Right renal cortex interstitium (tissue), 3 donors: Measurements from ENCODE around the gene NRCAM. TPM values are rescaled to one million over a fixed set of nuclear protein-coding genes. Genes with fewer than 3 reads are reported as not detected.

Source experiments
- DNase-seq, 3 donors: peaks; one replicate each; pipeline ENCODE4 v3.0.0-alpha.2; 2013; ENCODE audit warnings: low read depth in 3 of 3, low spot score in 2 of 3
- polyA plus RNA-seq, 3 donors: library from polyadenylated mRNA; unstranded; fragments of 120-200 nt; gene quantifications; one replicate each; pipeline ENCODE4 v1.2.1, GENCODE V29; 2013; ENCODE audit not compliant: insufficient read length in 3 of 3

NRCAM gene
- polyA plus RNA-seq, 3 donors, result 16.7 to 24.1 (median 19.8) TPM

DNA sequence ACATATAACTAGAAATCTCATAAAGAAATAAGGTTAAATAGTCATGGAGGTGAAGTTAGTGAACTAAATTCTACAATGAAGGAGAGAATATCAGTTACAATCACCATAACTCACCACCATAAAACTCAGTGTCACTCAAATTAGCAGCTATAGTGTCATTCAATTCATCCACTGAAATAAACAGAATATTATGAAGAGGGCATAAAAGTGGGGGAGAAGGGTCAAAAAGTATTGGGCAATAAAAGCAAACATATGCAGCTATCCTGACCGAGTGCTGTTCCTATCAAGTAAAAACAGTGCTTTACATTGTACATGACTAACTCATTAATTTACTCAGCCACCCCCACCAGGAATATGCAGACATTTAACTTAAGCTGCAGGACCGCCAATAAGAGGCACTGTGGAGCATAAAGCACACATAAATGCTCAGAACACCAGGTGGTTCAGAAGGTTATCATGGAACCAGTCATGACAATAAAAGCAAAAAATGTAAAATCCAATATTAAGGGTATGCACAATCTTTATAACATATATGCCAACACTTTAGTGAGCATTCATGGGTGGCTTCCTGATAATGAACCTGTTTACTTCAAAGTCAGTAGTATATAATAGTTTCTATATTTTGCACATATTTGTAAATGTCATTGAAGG lies 230.6 kb downstream of the NRCAM start:
- DNase-seq, result no peak

DNA sequence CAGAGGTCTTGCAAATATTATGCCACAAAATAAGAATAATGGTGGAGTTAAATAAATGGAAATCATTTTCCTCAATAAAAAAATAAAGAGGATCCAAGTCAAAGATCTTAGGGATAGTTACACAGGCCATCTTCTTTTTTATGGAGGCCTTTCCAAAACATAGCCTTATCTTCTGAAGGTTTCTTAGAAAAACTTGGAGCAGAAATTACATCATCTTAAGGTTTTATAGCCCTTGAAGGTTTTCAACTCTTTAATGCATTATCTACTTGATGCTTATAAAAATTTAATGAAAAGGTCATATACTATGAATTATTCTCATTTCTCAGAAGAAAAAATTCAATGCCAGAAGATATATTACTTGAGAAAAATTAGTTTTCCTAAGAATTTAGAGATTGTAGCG lies 231.8 kb downstream of the NRCAM start:
- DNase-seq, result no peak

DNA sequence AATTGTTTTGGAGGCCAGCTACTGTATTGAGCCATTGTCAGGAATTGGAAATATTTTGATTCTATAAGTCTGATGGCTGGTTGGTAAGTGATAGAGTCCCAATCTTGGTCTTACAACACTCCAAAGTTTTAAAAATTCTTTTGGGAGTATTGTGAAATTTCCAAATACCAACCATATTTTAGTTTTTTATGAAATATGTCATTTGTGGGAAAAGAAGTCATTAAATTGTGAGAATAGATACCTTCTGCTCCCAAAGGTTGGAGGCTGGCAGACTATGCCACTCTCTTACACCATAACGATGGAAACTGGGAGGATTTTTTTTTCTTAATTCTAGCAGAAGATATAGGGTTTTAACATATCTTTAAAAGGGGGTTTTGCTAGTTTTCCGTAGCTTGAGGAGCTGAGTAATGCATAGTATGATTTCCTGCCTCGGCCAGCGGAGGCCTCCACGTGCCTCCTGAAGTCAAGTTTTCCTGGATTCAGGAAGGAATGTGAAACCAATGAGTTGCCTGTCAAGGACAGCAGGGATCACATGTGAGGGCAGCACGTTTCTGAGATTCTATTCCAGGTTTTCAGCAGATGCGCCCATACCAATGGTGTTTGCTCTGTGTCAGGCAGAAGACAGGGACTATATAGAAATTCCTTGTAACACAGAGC lies 233.9 kb downstream of the NRCAM start:
- no peak for DNase-seq

DNA sequence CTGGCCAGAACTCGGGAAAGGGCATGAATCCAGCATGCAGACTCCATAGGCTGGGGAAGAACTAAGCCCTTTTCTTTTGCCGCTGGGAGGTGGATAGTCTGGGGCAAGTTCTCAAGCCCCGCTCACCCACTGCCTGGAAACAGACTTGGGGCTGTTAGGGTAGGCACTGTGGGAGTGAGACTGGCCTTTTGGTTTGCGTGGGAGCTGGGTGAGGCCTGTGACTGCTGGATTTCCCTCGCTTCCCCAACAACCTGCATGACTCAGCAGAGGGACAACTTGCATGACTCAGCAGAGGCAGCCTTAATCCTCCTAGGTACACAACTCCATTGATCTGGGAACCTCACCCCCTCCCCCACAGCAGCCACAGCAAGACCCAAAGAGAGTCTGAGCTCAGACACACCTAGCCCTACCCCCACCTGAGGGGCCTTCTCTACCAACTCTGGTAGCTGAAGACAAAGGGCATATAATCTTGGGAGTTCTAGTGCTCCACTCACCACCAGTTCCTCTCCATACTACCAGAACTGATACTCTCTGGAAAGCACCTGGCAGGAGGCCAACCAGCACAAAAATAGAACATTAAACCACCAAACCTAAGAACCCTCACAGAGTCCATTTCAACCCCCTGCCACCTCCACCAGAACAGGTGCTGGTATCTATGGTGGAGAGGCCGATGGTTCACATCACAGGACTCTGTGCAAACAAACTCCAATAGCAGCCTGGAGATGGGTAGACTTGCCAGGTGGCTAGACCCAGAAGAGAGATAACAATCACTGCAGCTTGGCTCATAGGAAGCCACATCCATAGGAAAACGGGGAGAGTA lies 244.6 kb downstream of the NRCAM start:
- no peak for DNase-seq

DNA sequence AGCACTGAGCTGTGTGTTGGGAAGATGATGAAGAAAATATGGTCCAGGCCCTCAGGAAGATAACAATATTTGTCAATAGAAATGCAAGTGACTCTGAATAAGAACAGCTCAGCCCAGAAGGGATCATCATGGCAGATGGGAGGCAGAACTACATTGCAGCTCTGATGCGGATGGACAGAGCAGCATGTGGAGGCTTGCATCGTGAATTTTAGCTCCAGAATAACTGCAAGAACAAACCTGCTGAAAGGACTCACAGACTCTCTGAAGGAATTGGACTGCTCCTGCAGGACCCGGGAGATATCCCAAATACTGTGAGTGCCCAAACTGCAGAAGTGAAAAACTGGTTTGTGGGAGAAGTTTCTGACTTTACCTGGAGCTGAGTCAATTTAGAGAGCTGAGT lies 245.4 kb downstream of the NRCAM start:
- DNase-seq, result no peak

DNA sequence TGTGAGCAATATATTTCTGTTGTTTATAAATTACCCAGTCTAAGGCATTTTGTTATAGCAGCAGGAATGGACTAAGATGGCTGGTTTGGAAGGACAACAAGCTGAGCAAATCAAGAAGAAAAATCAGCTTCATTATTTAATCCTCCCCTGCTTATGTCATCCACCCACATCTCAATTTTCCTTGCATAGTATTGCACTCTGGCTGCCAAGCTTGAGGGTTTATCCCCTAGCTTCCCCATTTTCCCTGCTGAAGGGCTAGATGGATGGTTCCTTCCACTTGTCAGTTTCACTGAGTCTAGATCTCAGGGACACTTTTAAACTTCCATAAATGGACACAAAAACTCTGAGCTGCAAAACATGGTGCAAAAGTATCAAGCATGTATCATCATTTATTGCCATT lies 250.9 kb downstream of the NRCAM start:
- no peak for DNase-seq

DNA sequence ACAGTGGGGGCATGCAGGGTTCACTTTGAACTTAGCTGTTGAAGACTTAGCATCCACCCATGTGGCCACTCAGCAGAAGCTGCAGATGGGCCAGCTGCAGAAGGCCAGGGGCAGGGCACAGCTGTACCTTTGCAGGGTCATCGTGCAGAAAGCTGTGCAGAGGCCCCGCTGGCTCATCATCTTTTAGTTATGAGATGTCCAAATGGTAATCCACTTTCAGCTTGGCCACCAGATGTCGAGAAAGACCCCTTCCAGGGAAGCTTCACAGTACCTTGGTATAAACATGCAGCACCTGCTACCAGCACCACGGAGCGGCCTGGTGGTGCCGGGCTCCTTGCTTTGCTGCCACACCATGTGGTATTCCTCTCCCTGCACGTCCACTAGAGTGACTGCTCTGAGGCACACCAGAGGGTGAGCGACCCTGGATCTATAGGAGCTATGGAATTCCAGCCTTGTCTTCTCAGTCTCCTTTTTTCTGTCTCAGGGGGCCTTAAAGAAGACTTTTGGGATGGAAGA lies 251.9 kb downstream of the NRCAM start:
- DNase-seq, result no peak

DNA sequence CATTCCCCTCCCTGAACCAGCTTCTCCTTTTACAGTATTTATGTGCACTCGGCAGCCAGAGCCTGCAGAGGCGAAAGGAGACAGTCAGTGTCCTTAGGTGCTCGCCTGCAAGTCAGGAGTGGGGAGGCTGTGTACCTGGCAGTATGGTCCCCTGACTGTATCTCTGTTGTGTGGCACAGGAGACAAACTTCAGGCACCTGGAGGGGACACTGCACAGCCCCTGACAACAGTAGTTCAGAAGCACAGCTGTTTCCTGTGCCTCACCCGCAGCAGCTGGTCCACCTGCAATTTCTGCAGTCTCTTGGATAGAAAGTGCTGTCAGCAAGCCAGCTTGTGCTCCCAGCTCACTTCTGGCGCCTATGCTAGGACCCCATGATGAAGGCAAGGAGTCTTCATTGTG lies 252.7 kb downstream of the NRCAM start:
- DNase-seq, result no peak

DNA sequence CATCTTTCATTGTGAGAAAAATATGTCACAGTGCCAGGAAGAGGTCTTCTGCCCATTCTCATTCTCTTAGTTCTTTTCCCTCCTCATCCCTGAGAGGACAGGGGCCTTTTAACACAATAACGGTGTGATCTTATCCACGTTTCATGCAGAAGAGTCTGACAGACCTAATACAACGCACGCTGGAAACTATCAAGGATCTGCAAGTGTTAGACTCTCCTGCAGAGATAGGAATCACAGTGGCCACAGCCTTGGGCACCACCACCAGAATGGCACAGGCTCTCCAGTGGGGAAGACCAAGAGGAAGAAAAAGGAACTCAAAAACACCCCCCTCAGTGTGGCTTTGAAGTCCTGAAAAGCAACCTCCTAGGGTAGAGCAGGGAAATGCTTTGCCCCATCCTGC lies 253.5 kb downstream of the NRCAM start:
- DNase-seq, result no peak

DNA sequence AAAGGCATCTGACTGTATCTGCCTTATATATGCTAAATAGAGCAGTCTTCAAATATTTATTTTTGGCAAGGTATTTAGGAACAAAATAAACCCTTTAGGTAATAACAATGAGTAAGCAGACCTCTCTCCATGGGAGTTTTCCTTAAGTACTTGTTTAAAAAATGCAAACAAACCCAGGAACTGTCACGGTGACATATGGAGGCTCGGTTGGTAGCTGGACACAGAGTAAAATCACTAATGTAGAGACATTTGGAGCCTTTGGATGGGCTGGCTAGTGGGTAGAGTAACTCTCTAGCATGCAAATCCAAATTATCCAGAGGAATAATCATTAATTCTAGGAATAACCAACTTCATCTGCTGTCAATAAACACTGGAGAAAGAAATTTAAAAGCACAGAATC lies 254.5 kb downstream of the NRCAM start:
- DNase-seq, result no peak

DNA sequence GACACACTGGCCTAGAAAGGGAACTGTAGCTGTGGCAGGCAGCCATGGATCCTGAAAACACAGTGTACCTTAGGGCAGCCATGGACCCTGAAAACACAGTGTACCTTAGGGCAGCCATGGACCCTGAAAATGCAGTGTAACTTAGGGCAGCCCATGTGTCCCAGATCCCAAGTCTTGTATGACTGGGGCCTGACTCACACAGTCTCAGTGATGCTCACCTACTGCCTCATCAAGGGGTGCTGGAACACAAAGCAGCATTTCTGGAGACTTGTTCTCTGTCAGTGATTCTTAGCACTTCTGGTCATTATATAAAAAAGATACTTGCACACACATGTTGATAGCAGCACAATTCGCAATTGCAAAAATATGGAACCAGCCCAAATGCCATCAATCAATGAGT lies 255.9 kb downstream of the NRCAM start:
- no peak for DNase-seq

DNA sequence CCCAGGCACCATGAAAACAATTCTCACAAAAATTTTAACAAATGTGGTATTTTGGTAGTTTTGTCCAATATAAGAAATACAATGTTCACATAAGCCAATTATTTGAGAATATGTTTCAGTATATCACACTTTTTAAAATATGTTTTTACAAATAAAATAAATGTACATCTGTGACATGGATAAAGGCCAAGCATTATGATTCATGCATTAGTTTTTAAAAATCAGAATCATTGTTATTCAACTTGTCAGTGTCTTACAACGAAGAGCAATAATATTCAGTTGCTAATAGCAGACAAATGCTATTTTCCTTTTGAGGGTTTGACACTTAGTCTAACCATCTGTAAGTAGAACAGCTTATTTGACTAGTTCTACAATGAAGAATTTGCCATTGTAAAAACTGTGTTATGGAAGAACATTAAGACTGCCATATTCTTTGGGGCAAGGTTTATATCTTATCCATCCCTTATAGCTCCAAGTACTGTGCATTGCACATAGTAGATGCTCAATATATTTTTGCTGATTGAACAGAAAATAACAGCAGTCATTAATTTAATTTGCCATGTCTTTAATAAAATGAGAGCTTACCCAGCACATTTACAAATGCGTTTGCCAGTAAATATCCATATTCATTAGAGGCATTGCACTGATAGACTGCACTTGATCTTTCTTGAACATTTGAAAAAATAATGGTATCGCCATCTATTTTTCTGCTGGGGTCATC lies 258.7 kb downstream of the NRCAM start:
- no peak for DNase-seq

DNA sequence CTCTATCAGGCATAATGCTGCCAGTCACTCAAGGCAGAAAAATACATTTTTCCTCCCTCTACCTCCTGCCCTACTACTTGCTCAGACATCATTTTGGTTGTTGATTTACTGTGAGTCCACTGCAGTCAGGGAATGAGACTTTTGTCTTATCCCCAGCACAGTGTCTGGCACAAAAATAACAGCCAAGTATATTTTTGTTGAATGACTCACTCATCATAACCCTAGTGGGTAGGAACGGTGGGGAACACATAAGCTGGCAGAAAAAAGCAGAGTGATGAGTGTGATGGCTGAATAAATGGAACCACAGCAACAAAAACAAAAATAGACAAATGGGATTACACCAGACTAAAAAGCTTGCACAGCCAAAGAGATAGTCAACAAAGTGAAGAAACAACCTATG lies 260.2 kb downstream of the NRCAM start:
- no peak for DNase-seq

DNA sequence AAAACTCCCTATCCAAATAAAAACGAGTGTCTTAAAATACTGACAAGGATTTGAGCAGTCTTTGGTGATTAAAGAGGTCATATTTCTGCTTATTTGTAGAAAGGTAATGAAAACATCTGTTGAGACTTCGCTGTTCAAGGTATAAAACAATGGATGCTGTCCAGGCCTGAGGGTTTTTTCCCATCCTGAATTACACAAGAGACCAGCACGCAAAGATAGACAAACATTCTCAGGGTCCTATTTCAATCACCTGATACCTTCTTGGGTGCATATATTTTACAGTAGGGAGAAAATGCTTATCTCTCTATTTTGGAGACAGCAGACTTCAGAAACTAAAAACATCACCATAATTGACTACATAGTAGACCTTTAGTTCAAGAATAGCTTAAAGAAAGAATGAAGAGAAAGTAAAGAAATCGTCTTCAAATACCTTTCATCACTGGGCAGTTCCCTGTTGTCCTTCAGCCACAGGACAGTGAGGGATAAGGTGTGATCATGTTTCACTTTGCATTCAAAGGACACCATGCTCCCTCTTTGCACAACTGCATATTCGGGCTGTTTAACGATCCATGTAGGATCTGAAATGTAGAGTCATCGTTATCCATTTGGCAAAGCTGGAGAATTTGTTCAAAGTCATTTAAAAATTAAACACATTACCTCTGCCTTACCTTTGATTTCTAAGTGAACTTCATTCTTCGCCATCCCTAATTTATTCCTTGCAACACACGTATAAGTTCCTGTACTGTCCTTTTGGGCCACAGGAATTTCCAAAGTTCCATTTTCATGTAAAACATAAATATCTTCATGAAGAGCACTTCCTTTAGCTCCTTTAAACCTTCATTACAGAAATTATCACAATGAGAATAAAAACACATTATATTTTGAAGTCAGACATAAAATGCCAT lies 262.4 kb downstream of the NRCAM start:
- DNase-seq, result peak in 1 of 3 donors; percentile 10

DNA sequence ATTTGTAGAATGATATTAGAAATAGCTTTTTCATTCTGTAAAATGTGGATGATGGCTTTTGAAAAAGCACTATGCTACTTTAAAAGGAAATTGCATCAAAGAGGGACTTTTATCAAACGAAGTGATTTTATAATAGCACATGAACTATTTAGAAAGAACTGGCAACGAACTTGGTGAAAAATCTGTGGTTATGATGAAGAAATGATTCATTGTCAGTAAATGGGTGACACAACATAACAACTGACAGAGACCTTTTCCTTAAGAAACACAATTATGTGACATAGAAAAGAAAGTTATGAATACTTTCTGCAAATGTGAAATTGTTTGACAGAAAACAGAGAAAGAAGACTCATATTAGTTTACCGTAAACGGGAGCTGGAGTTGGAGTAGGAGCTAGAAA lies 265.3 kb downstream of the NRCAM start:
- DNase-seq, result no peak

DNA sequence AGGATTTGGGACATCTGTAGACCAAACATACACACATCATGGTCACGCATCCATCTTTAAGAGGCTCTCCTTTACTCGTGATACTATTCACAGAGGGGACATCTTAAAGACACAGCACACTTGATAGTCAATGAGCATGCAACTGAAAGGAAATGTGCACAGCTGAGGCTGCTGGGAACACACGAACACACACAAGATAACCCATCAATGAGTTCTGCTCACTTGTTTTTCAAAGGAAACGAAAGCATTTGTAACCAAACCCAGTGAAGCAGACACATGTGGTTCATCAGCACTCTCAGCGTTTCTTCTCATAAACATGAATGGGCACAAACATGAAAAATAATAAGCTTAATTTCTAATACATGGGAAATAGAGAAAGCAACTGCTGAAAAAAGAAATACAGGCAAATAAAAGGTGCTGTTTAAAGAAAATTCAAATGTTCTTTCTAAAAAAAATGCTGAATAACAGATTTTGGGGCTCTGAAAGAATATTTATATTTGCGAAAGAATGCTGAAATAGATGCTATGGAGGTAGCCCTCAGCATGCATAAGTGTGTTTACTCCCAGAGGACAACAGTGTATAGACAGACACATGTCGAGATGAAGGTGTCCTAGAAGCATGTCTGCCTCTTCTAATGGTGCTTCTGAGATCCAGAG lies 266.4 kb downstream of the NRCAM start:
- DNase-seq, result no peak

DNA sequence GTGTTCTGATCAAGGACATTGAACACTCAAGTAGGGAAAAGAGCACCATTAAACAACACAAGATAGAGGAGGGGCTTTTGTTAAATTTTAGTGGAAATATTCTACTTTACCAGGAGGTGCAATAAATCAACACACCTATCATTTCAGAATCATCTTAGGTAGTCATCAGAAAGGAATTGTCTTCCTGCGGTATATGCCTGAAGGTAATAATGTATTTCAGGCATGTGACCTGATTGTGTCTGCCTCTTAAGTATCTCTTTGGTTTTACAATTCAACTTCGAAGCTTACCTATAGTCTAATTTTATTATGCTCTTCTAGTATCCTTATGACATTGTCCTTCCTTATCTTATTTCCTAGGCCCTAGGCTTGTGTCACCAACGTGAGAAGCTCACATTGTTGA lies 267.5 kb downstream of the NRCAM start:
- DNase-seq, result no peak

DNA sequence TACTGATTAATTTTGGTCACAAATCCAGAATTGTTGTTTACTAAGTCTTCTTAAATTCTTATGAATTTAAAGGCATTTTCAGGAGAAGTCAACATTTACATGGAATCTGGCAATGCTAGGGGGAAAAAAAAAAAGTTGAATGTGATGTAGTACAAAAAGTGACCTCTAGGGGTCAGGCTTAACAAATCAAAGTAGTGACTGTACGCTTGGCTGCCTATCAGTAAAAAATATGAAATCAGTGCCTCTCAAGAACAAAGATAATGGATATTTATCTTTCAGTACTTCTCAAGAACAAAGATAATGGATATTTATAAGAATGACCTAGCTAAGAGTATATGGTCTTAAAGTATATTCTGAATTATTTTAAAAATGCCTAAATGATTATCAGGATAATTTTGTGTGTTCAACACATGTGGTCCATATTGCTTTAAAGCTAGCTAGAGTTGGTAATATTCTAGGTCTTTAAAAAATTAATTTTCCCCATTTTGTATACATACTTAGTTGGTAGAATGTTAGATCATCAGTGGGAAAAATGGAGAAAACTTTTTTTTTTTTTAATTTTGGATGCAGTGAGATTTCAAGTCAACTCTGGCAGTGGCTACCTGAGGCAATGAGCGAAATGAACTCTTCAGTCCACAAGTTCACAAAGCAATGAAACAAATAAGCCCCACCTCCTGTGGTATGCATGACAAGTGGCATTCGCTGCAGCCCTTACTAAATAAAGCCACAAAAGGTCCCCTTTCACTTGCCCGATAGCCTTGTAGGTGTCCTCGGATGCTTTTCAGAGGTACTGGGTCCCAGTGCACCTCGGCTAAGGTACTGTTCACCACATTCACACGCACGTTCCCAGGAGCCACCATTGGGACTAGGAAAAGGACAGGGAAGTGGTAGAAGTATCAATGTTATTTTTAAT lies 274.9 kb downstream of the NRCAM start:
- peak in 2 of 3 donors; percentile 59 to 72 for DNase-seq
